ENCODE data around the gene SMPDL3A.

DNA sequence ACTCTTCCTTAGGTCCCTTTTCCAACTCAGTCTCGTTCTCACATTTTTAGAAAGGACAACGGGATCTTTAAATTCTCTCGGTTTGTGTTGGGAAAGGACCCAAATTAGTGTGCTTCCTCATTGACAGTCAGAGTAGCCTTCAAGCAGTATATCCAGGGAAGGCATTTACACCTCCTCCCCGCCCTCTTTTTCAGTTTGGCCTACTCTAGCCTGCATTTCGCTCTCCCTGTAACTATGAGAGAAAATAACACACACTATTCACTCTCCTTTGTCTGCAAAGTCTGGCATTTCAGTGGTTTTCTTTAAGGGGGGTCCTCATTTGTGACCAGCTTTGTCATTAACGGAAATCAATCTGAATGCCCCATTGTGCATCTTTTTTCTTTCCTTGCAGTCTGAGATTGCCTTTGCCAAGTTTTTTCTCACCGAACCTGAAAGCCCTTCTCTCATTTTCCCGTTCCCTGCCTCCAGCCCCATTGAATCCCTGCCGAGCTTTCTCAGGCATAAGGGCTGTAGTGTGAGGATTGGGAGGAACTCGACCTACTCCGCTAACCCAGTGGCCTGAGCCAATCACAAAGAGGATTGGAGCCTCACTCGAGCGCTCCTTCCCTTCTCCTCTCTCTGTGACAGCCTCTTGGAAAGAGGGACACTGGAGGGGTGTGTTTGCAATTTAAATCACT is 9.9 kb upstream of the SMPDL3A start:
- TF ChIP-seq CTCF (conservative IDR thresholded peaks at IDR 0.05 in 1 of 2, IDR thresholded peaks at IDR 0.05 in 1 of 2; ENCODE audit: extremely low read depth in 1 of 2, insufficient read depth in 1 of 2, low read depth in 1 of 2, low read length in 2 of 2) (no peak), EZH2 (IDR thresholded peaks at IDR 0.05; ENCODE audit: borderline replicate concordance, low read length) (no peak)

Data from mammary epithelial cell (primary cell).